ENCODE results near the gene SNX6.
"Not testable (repeated sequence)": the region's sequence is repeated elsewhere in the genome, so short reads cannot be mapped to it uniquely, and the experiment has no call there.

Gene SNX6

DNA sequence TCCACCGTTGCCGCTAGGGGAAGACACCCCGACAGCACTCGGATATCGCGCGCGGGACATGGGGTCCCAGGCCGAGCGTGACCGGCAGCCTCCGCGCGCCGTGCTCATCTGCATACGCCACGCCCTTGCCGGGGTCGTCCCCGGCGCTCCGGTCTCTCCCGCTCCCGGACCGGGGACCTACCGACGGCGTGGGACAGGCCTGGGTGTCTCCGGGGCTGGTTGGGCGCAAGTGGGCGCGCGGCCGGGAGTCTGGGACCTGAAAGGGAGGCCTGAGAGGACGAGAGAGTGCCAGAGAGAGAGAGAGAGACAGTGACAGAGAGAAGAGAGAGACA lies 73.5 kb downstream of the SNX6 start:
- not testable (repeated sequence) for FAIRE-seq

- peak; percentile 48 for FAIRE-seq
Observed at GRCh38 chr14:34555583-34556497, 74.1 kb downstream of the SNX6 start.

DNA sequence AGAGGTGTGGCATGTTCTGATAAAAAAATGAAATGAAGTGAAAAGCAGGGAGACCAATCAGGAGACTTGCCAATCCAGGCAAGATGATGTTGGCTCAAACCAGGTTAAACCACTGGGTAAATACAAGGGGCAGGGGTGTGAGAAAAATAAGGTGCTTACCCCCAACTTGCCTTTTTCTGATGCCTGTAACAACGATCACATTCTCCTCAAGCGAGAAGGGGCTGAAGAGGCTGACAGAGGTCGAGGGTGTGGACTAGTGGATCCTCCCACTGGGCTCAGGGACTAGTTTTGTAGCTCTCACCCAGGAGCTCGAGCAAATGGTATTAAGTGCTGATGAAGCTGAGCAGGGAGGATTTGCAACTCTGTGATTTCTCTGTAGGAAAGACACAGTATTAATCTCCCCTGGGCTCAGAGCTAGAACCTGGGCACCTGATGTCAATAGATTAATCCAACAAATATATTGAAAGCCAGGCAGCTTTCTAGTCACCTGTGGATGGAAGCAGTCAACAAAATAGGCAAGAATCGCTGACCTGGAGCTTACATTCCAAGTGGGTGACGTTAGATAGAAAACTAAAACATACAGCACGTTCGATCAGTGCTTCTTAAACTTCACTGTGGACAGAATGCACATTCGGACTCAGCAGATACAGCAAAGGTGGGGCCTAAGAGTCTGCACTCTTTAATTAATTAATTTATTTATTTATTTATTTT lies 75.3 kb downstream of the SNX6 start:
- no peak for FAIRE-seq

DNA sequence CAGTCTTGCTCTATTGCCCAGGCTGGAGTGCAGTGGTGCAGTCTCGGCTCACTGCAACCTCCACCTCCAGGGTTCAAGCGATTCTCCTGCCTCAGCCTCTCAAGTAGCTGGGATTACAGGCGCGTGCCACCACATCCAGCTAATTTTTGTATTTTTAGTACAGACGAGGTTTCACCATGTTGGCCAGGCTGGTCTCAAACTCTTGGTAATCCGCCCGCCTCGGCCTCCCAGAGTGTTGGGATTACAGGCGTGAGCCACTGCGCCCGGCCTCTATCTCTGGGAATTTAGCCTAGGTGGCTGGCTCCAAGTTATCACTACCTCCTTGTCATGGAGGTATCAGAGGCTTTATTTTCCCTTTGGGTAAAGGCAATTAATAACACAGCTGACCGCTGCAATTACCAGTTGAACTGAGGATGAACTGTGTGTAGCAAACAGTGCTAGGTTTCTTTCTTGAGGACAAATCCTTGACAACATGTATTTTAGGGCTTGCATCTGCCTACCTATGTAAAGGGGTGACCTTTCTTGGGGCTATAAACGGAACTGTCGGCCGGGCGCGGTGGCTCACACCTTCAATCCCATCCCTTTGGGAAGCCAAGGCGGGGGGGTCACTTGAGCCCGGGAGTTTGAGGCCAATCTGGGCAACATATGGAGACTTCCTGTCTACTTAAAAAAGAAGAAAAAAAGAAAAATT lies 80.5 kb downstream of the SNX6 start:
- FAIRE-seq: not testable (repeated sequence)

DNA sequence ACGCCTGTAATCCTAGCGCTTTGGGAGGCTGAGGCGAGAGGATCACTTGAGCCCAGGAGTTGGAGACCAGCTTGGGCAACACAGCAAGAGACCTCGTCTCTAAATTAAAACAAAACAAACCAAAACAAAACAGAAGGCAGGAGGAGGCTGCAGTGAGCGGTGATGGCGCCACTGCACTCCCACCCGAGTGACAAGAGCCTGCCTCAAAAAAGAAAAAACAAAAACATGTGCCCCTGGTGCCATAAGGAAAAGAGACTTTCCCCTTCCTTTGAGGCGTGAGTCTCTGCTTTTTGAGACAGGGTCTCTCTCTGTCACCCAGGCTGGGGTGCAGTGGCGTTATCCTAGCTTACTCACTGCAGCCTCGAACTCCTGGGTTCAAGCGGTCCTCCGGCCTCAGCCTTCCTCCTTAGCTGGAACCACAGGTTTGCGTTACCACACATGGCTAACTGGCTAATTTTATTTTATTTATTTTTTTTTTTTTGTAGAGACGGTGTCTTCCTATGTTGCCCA lies 81.4 kb downstream of the SNX6 start:
- FAIRE-seq: no peak

- FAIRE-seq: peak; percentile 79
Observed at GRCh38 chr14:34547136-34547520, 82.8 kb downstream of the SNX6 start.

- FAIRE-seq: not testable (repeated sequence)
Observed at GRCh38 chr14:34546272-34547135, 83.4 kb downstream of the SNX6 start.

DNA sequence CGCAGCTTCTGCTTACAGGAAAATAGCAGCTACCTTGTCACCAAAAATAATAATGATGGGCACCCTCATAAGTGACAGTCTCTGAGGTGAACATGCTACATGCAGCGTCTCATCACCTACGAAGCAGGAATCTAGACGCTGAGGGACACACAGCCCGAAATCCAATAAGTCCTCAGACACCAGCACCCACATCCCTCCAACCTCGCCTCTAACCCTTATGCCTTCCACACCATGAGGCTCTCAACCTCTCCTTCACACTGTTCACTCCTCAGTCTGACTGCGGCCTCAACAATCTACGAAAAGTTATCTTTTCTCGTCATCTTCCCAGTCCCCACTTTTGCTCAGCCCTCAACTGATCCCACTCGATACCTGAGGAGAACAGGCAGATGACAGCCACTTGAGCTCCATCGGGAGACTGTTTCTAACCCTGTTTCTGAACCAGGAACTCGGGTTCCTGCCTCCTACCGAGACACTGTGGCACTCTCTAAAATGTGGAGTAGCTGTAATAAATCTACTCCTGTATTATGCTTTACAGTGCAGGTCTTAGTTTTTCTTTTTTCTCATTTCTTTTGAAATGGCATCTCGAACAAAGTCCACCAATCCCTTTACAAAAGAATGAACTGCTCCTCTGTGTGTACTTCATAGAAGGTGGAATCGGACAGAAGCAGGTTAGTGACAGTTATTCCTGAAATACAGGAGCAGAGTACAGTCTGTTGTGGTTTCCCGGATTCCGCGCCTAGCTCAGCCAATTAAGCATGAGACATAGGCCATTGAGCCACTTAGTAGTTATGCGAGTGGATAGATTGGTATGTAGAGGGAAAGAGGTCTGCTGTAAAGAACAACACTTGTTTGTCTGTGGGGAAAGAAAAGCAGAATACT lies 89.5 kb downstream of the SNX6 start:
- not testable (repeated sequence) for FAIRE-seq

DNA sequence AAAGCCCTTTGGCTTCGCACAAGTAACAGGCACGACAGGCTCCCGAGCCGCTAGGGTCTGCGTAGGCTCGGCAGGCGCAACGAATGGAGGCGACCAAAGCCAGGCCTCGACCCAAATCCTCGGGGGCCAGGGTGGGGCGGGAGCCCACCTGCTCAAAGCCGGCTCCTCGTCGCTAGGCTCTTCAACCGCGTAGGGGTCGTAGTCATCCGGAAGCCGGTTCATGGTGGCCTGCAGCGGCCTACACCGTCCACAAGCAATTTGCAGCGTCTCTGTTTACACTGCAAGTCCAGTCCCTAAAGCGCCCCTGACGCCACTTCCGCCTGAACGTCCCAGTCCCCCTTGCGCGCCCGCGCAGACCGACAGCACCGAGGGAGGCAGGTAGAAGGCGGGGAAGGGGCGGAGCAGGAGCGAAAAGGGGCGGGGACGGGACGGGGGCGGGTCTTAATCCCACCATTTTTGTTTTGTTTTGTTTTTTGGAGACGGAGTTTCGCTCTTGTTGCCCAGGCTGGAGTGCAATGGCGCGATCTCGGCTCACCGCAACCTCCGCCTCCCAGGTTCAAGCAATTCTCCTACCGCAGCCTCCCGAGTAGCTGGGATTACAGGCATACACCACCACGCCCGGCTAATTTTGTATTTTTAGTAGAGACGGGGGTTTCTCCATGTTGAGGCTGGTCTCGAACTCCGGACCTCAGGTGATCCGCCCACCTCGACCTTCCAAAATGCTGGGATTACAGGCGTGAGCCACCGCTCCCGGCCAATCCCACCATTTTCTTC lies 90.4 kb downstream of the SNX6 start, which contains the start of gene EAPP:
EAPP (minus strand) TSS at position 295 of the 774 bp plus-strand sequence; CDS start at position 222, 73 bp downstream.
- FAIRE-seq: no peak

GRCh38 chr14:34538871-34539406 lies 91.0 kb downstream of the SNX6 start:
- FAIRE-seq: no peak

DNA sequence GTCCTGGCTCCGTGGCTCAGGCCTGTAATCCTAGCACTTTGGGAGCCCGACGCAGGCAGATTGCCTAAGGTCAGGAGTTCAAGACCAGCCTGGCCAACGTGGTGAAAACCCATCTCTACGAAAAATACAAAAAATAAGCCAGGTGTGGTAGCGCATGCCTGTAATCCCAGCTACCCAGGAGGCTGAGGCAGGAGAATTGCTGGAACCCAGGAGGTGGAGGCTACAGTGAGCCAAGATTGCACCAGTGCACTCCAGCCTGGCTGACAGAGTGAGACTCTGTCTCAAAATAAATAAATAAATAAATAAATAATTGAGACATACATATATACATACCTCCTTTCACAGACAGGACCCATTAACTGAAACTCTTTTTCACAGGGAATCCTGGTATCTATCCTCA lies 91.9 kb downstream of the SNX6 start:
- not testable (repeated sequence) for FAIRE-seq

DNA sequence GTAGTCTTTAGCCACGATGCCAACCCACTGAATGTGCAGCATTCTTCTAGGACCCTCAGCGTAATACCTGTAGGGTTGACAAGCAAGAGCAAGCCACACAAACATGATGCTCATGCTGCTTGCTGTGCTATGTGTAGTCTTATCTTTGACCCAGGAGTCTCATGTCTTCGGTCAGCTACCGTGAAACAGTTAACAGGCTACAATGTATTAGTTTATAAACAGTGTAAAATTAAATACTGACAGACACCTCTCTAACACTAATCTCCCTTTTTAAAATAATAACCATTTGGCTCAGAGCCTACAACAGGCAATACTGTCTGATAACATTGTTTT lies 92.3 kb downstream of the SNX6 start:
- no peak for FAIRE-seq

DNA sequence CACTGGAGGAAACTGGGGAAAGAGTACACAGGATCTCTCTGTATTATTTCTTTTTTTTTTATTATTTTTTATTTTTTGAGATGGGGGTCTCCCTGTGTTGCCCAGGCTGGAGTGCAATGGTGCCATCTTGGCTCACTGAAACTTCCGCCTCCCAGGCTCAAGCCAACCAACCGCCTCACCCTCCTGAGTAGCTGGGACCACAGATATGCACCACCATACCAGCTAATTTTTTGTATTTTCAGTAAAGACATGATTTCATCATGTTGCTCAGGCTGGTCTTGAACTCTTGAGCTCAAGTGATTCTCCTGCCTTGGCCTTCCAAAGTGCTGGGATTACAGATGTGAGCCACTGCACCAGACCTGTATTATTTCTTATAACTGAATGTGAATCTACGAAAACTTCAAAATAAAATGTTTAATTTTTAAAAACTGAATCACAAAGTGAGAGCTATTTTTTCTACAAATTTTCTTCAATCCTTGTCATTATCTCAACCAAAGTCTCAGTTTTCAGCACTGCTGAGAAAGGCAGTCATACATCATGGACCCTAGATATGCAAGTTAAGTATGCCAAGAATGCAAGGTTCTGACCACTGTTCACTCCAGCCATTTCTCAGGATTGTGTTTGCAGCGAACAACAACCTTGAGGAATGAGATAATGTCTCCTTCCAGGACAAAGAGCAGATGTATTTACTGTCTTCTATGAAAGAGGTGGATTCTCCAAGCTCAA lies 92.8 kb downstream of the SNX6 start:
- FAIRE-seq: no peak

DNA sequence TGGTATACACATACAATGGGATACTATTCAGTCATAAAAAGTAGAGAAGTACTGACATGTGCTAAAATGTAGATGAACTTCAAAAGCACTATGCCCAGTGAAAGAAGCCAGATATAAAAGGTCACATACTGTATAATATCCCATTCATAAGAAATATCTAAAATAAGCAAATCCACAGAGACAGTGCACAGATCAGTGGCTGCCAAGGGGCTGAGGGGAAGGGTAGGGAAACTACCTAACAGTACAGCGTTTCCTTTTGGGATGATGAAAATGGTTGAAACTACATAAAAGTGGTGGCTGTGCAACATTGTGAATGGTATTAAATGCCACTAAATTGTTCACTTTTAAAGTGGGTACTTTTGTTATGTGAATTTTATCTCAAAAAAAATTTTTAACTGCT lies 102.4 kb downstream of the SNX6 start:
- no peak for FAIRE-seq

DNA sequence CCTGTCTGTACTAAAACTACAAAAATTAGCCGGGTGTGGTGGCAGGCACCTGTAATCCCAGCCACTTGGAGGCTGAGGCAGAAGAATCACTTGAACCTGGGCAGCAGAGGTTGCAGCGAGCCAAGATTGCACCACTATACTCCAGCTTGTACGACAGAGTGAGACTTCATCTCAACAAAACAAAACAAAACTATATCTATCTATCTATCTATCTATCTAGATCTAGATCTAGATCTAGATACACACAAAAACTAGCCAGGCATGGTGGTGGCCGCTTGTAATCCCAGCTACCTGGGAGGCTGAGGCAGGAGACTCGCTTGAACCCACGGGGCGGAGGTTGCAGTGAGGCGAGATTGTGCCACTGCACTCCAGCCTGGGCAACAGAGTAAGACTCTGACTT lies 105.7 kb downstream of the SNX6 start:
- FAIRE-seq: not testable (repeated sequence)

DNA sequence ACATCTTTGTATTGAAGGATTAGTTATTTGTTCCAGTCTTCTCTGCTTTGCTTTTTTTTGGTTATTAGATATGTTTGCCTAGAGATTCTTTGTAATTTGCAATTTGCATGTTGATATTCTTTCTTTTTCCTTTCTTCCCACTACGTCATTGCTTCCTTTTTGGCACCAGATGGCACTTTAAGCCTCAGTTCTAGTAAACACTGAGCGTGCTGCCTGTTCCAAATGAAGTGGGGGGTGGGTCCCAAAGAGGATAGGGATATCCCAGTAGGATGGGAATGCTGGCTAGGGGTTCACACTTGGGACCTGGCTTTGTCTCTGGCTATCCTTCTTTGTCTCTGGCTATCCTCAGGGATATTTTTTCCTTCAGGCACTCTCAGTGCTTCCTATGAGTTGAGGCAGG lies 107.5 kb downstream of the SNX6 start:
- no peak for FAIRE-seq

- not testable (repeated sequence) for FAIRE-seq
Observed at GRCh38 chr14:34521071-34521470, 108.9 kb downstream of the SNX6 start.

DNA sequence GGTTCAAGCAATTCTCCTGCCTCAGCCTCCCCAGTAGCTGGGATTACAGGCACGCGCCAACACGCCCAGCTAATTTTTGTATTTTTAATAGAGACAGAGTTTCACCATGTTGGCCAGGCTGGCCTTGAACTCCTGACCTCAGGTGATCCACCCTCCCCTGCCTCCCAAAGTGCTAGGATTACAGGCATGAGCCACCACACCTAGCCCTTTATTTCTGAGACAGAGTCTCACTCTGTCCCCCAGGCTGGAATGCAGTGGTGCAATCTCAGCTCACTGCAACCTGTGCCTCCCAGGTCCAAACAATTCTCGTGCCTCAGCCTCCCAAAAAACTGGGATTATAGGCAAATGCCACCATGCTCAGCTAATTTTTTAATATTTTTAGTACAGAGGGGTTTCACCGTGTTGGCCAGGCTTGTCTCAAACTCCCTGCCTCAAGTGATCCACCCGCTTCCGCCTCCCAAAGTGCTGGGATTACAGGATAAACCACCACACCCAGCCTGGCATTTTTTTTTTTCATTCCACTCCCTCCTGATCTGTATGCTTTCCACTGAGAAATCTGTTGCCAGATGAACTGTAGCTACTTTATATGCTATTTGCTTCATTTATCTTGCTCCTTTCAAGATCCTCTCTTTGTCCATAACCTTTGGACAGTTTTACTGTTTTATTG lies 109.5 kb downstream of the SNX6 start:
- not testable (repeated sequence) for FAIRE-seq

Measured in TTC549 (cell line).